MM.1S (cell line): Measurements from ENCODE around the gene LHX1.

Experiments
- DNase-seq: peaks from one replicate; pipeline ENCODE4 v3.0.0-alpha.2; 2015
- H2AFZ ChIP-seq: fragments of 300-600 bp; sonication (generic); 2 replicates; pipeline ENCODE4 v1.6.0; 2016; ENCODE audit warnings: antibody characterized with exemption, low read length
- H3F3A ChIP-seq: fragments of 300-600 bp; sonication (generic); 2 replicates; pipeline ENCODE4 v1.6.1; 2016; ENCODE audit warnings: mild to moderate bottlenecking, antibody characterized with exemption, low read length, moderate library complexity, mixed read lengths; ENCODE audit not compliant: insufficient read depth
- H3K27ac ChIP-seq: fragments of 300-600 bp; sonication (generic); 2 replicates; pipeline ENCODE4 v1.5.1; 2016; ENCODE audit warnings: mild to moderate bottlenecking, low read length
- H3K27me3 ChIP-seq: fragments of 300-600 bp; sonication (generic); replicated peaks from 2 replicates; pipeline ENCODE4 v1.6.0; 2016; ENCODE audit warnings: low read length; ENCODE audit not compliant: insufficient read depth
- H3K36me3 ChIP-seq: fragments of 300-600 bp; sonication (generic); replicated peaks from 2 replicates; pipeline ENCODE4 v1.6.1; 2016; ENCODE audit warnings: mild to moderate bottlenecking, low read length, mixed read lengths; ENCODE audit not compliant: insufficient read depth
- H3K4me1 ChIP-seq: fragments of 300-600 bp; sonication (generic); 2 replicates; pipeline ENCODE4 v1.6.1; 2016; ENCODE audit warnings: low read length, mixed read lengths
- H3K4me2 ChIP-seq: fragments of 300-600 bp; sonication (generic); 2 replicates; pipeline ENCODE4 v1.6.0; 2016; ENCODE audit warnings: low read depth, low read length
- H3K4me3 ChIP-seq: fragments of 300-600 bp; sonication (generic); 2 replicates; pipeline ENCODE4 v1.5.1; 2016; ENCODE audit warnings: low read length, mixed read lengths
- H3K79me2 ChIP-seq: fragments of 300-600 bp; sonication (generic); 2 replicates; pipeline ENCODE4 v1.6.1; 2016; ENCODE audit warnings: mixed run types, low read length, mixed read lengths
- H3K9ac ChIP-seq: fragments of 300-600 bp; sonication (generic); 2 replicates; pipeline ENCODE4 v1.6.1; 2016; ENCODE audit warnings: low read length, mixed read lengths
- H3K9me2 ChIP-seq: fragments of 300-600 bp; sonication (generic); replicated peaks from 2 replicates; pipeline ENCODE4 v1.6.1; 2016; ENCODE audit warnings: mild to moderate bottlenecking, low read length, mixed read lengths; ENCODE audit not compliant: insufficient read depth
- H3K9me3 ChIP-seq: fragments of 300-600 bp; sonication (generic); replicated peaks from 2 replicates; pipeline ENCODE4 v1.6.1; 2016; ENCODE audit warnings: mild to moderate bottlenecking, low read length, mixed read lengths; ENCODE audit not compliant: insufficient read depth
- H4K20me1 ChIP-seq: fragments of 300-600 bp; sonication (generic); 2 replicates; pipeline ENCODE4 v1.6.1; 2016; ENCODE audit warnings: mild to moderate bottlenecking, low read length, moderate library complexity, mixed read lengths; ENCODE audit not compliant: insufficient read depth
- EZH2 ChIP-seq: fragments of 300-600 bp; sonication (generic); optimal IDR thresholded peaks from 2 replicates; pipeline ENCODE3; 2017; ENCODE audit warnings: low read depth, mild to moderate bottlenecking, antibody characterized with exemption, low read length, mixed read lengths
- EZH2phosphoT487 ChIP-seq: fragments of 300-600 bp; sonication (generic); IDR thresholded peaks from 2 replicates; pipeline ENCODE4 v1.6.1; 2018; ENCODE audit warnings: antibody characterized with exemption, low read length
- TF ChIP-seq, protein P1 (sequence below): fragments of 300-600 bp; sonication (generic); IDR thresholded peaks from 2 replicates; pipeline ENCODE4 v1.5.1; 2016; ENCODE audit warnings: antibody characterized with exemption, low read length, mixed read lengths

The LHX1 gene

DNA sequence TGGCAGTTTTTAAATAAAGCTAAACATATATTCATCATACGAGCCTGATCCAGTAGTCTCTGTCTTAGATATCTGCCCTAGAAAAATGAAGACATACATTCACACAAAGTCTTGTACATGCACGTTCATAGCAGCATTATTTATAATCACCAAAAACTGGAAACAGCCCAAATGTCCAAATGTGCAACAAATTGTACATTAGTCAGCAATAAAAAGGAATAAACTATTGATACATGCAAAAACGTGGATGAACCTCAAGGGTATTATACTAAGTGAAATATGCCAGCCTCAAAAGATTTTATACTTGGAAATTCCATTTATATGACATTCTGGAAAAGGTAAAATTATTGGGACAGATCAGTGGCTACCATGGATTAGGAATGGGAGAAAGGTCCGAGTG lies 34.2 kb downstream of the LHX1 start:
- H3K9me3 ChIP-seq = no peaks in the 10 kb centered on the region
- peaks cover 68% of the 10 kb centered on the region for H3K79me2 ChIP-seq
- H3K4me1 ChIP-seq = no peaks in the 10 kb centered on the region

GRCh38 chr17:36972186-36972700 lies 35.0 kb downstream of the LHX1 start:
- no peak overlapping the region for H3K4me3 ChIP-seq
- TF ChIP-seq EZH2 = no peak
- no peak for TF ChIP-seq EZH2phosphoT487
- TF ChIP-seq, protein P1, sequence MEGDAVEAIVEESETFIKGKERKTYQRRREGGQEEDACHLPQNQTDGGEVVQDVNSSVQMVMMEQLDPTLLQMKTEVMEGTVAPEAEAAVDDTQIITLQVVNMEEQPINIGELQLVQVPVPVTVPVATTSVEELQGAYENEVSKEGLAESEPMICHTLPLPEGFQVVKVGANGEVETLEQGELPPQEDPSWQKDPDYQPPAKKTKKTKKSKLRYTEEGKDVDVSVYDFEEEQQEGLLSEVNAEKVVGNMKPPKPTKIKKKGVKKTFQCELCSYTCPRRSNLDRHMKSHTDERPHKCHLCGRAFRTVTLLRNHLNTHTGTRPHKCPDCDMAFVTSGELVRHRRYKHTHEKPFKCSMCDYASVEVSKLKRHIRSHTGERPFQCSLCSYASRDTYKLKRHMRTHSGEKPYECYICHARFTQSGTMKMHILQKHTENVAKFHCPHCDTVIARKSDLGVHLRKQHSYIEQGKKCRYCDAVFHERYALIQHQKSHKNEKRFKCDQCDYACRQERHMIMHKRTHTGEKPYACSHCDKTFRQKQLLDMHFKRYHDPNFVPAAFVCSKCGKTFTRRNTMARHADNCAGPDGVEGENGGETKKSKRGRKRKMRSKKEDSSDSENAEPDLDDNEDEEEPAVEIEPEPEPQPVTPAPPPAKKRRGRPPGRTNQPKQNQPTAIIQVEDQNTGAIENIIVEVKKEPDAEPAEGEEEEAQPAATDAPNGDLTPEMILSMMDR = no peak
- peaks cover 72% of the 10 kb centered on the region for H3K79me2 ChIP-seq
- no peak overlapping the region for H3K9ac ChIP-seq
- no peaks in the 10 kb centered on the region for H3K9me3 ChIP-seq
- H3K27ac ChIP-seq = no peak overlapping the region
- no peaks in the 10 kb centered on the region for H3F3A ChIP-seq
- H2AFZ ChIP-seq = no peak overlapping the region
- H3K27me3 ChIP-seq = no peaks in the 10 kb centered on the region
- H4K20me1 ChIP-seq = peaks cover 3% of the 10 kb centered on the region; the same call in 1 of the 2 replicates
- no peaks in the 10 kb centered on the region for H3K36me3 ChIP-seq
- H3K4me2 ChIP-seq = no peak overlapping the region
- no peaks in the 10 kb centered on the region for H3K4me1 ChIP-seq
- DNase-seq = no peak
- no peaks in the 10 kb centered on the region for H3K9me2 ChIP-seq

More for the DNA sequence above, 34.2 kb downstream of the LHX1 start:
- no peaks in the 10 kb centered on the region for H3K9me2 ChIP-seq
- no peaks in the 10 kb centered on the region for H3K27me3 ChIP-seq
- H3K4me2 ChIP-seq = no peak overlapping the region
- H3K4me3 ChIP-seq = no peak overlapping the region
- no peaks in the 10 kb centered on the region for H3F3A ChIP-seq
- no peak overlapping the region for H3K9ac ChIP-seq
- H3K27ac ChIP-seq = no peak overlapping the region
- H4K20me1 ChIP-seq = peaks cover 3% of the 10 kb centered on the region; the same call in 1 of the 2 replicates
- no peak overlapping the region for H2AFZ ChIP-seq
- no peak for TF ChIP-seq EZH2phosphoT487
- TF ChIP-seq, protein P1 = no peak
- H3K36me3 ChIP-seq = no peaks in the 10 kb centered on the region
- no peak for DNase-seq

GRCh38 chr17:36972905-36973304 lies 35.6 kb downstream of the LHX1 start:
- no peak for DNase-seq
- H3K27me3 ChIP-seq = no peaks in the 10 kb centered on the region
- no peak overlapping the region for H3K9ac ChIP-seq
- no peaks in the 10 kb centered on the region for H3F3A ChIP-seq
- H3K4me2 ChIP-seq = no peak overlapping the region
- peaks cover 71% of the 10 kb centered on the region for H3K79me2 ChIP-seq
- TF ChIP-seq EZH2phosphoT487 (no peak), EZH2 (no peak)
- TF ChIP-seq, protein P1 = no peak
- no peak overlapping the region for H3K4me3 ChIP-seq
- no peak overlapping the region for H2AFZ ChIP-seq
- H3K36me3 ChIP-seq = no peaks in the 10 kb centered on the region
- H3K9me2 ChIP-seq = no peaks in the 10 kb centered on the region
- no peaks in the 10 kb centered on the region for H3K4me1 ChIP-seq
- no peak overlapping the region for H3K27ac ChIP-seq
- no peaks in the 10 kb centered on the region for H3K9me3 ChIP-seq
- H4K20me1 ChIP-seq = peaks cover 3% of the 10 kb centered on the region; the same call in 1 of the 2 replicates
